GM06990 (cell line): Measurements from ENCODE around the gene DNM1L.

Experiments used
- DNase-seq: peaks from one replicate; pipeline ENCODE4 v3.0.0-alpha.2; 2011; ENCODE audit not compliant: insufficient read length; ENCODE audit errors: extremely low read depth
- H3K27me3 ChIP-seq: replicated peaks from 2 replicates; pipeline ENCODE4 v1.6.0; 2011; ENCODE audit warnings: low read length; ENCODE audit not compliant: control insufficient read depth, insufficient read depth
- H3K36me3 ChIP-seq: 2 replicates; pipeline ENCODE4 v1.5.1; 2011; ENCODE audit warnings: low read length; ENCODE audit not compliant: control insufficient read depth, insufficient read depth
- H3K4me3 ChIP-seq: replicated peaks from 2 replicates; pipeline ENCODE4 v1.5.1; 2011; ENCODE audit warnings: low read depth, mild to moderate bottlenecking, control low read depth, low read length
- CTCF ChIP-seq: IDR thresholded peaks from 2 replicates; pipeline ENCODE4 v1.5.1; 2011; ENCODE audit warnings: low read length, control low read depth, mild to moderate bottlenecking, inconsistent platforms; ENCODE audit not compliant: insufficient read depth, poor library complexity, severe bottlenecking

Gene DNM1L

GRCh38 chr12:32783029-32783428, 103.9 kb downstream of the DNM1L start:
- no peaks in the 10 kb centered on the region for H3K36me3 ChIP-seq
- H3K4me3 ChIP-seq: no peak overlapping the region
- no peak for TF ChIP-seq CTCF
- no peak for DNase-seq
- no peaks in the 10 kb centered on the region for H3K27me3 ChIP-seq

- Histone ChIP-seq H3K4me3 (no peak overlapping the region), H3K36me3 (no peaks in the 10 kb centered on the region), H3K27me3 (no peaks in the 10 kb centered on the region)
- no peak for DNase-seq
- TF ChIP-seq CTCF: no peak
Measured at GRCh38 chr12:32785557-32785956, 106.5 kb downstream of the DNM1L start.

DNA sequence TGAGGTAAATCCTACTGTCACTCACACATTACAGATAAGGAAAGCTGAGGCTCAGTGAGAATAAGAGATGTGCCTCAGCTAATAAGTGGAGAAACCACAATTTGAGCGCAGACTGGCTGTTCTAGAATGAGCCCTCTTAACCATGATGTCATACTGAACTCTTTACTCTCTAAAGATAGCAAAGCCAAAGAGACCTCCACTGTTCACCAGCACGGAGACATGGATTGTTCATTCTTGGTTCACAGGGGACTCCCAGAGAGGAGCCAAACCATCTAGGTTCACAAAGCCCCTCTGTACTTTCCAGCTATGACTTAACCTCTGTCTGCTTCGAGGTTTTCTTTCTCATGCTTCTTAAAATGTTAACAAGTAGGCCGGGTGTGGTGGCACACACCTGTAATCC, 109.3 kb downstream of the DNM1L start:
- peak; percentile 2 for DNase-seq
- Histone ChIP-seq H3K36me3 (no peaks in the 10 kb centered on the region), H3K27me3 (no peaks in the 10 kb centered on the region), H3K4me3 (no peak overlapping the region)
- no peak for TF ChIP-seq CTCF

- DNase-seq: no peak
- H3K36me3 ChIP-seq: no peaks in the 10 kb centered on the region
- TF ChIP-seq CTCF: no peak
- H3K4me3 ChIP-seq: no peak overlapping the region
- H3K27me3 ChIP-seq: no peaks in the 10 kb centered on the region
Measured at GRCh38 chr12:32789446-32789845, 110.3 kb downstream of the DNM1L start.

DNA sequence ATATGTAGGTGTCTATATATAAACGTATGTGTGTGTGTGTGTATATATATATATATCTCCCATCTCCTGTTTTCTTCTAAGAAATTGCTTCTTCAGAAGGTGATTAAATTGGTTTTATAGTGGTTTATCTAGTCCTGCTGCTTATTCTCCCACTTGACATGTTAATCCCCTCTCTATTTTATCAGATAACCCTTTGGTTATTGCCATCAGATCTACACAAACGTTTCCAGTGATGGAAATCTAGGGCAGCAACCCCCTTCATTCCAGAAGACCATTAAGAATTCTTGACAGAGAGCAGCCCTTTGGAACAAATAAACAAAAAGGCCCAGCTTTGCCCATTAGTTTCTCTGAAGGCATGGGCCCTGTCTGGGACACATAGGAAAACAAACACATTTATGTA, 110.8 kb downstream of the DNM1L start:
- Histone ChIP-seq H3K4me3 (no peak overlapping the region), H3K36me3 (no peaks in the 10 kb centered on the region), H3K27me3 (no peaks in the 10 kb centered on the region)
- TF ChIP-seq CTCF: no peak
- no peak for DNase-seq

DNA sequence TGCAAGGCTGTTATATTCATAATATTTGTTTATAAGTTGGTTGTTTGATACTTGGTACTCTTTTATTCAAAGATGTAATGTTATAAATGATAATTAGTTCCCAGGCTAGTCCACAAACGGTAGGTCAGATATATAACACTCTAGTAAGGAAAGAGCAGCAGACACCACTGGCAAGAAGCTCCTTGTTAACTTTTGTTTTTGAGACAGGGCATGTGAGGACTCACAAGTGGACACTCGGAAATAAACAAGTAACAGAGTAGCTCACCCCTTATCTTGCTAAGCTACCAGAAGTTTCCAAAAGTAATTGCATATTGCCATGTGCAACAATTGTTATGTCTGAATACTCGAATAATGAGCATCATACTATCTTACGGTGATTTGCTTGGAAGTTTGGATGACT, 115.2 kb downstream of the DNM1L start:
- DNase-seq: no peak
- Histone ChIP-seq H3K36me3 (no peaks in the 10 kb centered on the region), H3K27me3 (no peaks in the 10 kb centered on the region), H3K4me3 (no peak overlapping the region)
- no peak for TF ChIP-seq CTCF
